Measurements from ENCODE around the gene OR51B6. TPM values are rescaled to one million over a fixed set of nuclear protein-coding genes. Genes with fewer than 3 reads are reported as not detected.
A peak's percentile ranks its signal among the peaks of the same experiment; 100 is the strongest.

Gene OR51B6
- total and polyA plus RNA-seq, 9 of the 15 experiments (the other 6 are each of a cell fraction or from before 2014, with no cell fraction given) = 0.06 to 0.97 TPM; not detected in 7

DNA sequence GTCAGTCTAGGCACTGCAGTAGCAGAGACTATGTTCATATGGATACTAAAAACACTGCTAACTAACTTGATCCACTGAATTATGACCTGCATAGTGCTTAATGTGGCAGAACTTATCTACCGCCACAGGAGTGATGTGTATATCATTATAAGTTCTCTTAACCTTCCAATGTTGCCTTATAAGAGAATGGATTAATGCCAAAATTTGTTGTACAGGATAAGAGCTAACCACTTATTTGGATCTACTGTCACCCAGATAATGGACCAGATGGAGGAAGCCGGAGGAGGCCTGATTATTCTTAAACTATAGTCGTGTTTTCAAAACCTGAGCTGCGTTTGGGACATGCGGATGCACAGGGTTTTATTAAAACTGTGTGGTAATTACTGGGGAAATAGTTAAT lies 47.7 kb upstream of the OR51B6 start (continued):
- TF ChIP-seq, protein P1, sequence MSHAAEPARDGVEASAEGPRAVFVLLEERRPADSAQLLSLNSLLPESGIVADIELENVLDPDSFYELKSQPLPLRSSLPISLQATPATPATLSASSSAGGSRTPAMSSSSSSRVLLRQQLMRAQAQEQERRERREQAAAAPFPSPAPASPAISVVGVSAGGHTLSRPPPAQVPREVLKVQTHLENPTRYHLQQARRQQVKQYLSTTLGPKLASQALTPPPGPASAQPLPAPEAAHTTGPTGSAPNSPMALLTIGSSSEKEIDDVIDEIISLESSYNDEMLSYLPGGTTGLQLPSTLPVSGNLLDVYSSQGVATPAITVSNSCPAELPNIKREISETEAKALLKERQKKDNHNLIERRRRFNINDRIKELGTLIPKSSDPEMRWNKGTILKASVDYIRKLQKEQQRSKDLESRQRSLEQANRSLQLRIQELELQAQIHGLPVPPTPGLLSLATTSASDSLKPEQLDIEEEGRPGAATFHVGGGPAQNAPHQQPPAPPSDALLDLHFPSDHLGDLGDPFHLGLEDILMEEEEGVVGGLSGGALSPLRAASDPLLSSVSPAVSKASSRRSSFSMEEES (CRISPR knock-in tag; IDR thresholded peaks at IDR 0.05) = no peak
- 0 out of 2 replicates have a peak, but pooled peaks have one; percentile 24 for TF ChIP-seq LCOR (CRISPR knock-in tag; IDR thresholded peaks at IDR 0.05)

DNA sequence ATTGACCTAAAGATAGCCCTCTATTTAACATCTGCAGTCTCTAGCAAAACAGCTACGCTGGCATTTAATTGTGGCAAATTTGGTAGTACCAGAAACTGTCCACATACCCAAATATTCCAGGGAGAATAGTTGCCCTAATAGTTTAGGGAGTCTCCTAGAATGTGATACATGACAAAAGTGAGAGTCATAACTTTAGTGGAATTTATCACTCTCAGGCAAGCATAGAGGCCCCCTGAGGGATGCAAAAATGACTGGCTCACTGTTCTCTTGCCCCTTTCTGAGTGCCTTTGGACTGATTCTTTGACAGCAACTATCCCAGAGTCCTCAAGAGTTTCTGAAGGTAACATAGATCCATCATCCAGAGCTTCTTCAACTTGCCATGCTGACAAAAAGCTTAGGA lies 47.3 kb upstream of the OR51B6 start:
- H3K36me3 ChIP-seq (ENCODE audit: control insufficient read depth, insufficient read depth, low read length) = peaks cover 81% of the 10 kb centered on the region
- BruUV-seq (replicated peaks) = no TSS peak
- DNase-seq (ENCODE audit: extremely low read depth in 1 of 4, low spot score in 3 of 4) (no peak), ATAC-seq (no peak), FAIRE-seq (no peak)
- no peaks in the 10 kb centered on the region for H3K9me1 ChIP-seq (ENCODE audit: control insufficient read depth, insufficient read depth, low read length)
- WGBS (ENCODE audit: insufficient coverage, low coverage, missing lambda C conversion rate) = 92% methylated on average over 1 of the region's 1 CpG
- peaks cover 0 to 3% of the 10 kb centered on the region in 2 experiments; a peak in 2 of 5 replicates for H3K4me1 ChIP-seq (replicated peaks in 1 of 2; ENCODE audit: control insufficient read depth in 2 of 2, insufficient read depth in 2 of 2, low read length in 2 of 2)
- H3K9ac ChIP-seq (ENCODE audit: insufficient read depth in 1 of 2, low read depth in 2 of 2, low read length in 2 of 2) = no peak overlapping the region
- no peak overlapping the region for H3K27ac ChIP-seq (ENCODE audit: extremely low read depth, low read depth, low read length)
- H2AFZ ChIP-seq (ENCODE audit: low read depth, low read length) = no peak overlapping the region
- peaks cover 41% of the 10 kb centered on the region for H3K79me2 ChIP-seq (ENCODE audit: control insufficient read depth, insufficient read depth, low read length)
- H3K9me3 ChIP-seq (replicated peaks; ENCODE audit: control insufficient read depth, insufficient read depth, low read depth, low read length) = no peaks in the 10 kb centered on the region
- POLR2A ChIA-PET = interaction anchor here (0.7 to 1.4 kb wide), 3 partner anchors 29 to 309 kb away, joined by 3 read pairs; no protein-coding TSS in a partner anchor
- no peak overlapping the region for H3K4me2 ChIP-seq (ENCODE audit: insufficient read depth, low read length)
- CTCF ChIA-PET (ENCODE audit: low intra/inter-chr PET ratio) = no interaction called here
- no peaks in the 10 kb centered on the region for H4K20me1 ChIP-seq (replicated peaks; ENCODE audit: control insufficient read depth, insufficient read depth, low read length)
- in situ Hi-C loops (cut with MboI) (loop anchor here (5.0 kb wide), 2 partner anchors 102 to 143 kb away; partner anchors contain the start of genes OR51I2 and OR51V1), intact Hi-C loops (cut with micrococcal nuclease) (no loop called here)
- H3K27me3 ChIP-seq (ENCODE audit: control insufficient read depth in 2 of 2, insufficient read depth in 2 of 2, low read length in 2 of 2) = no peaks in the 10 kb centered on the region
- no peak for TF ChIP-seq MCM5 (IDR thresholded peaks at IDR 0.05; ENCODE audit: low read depth)
- TF ChIP-seq FOXK2 (conservative IDR thresholded peaks at IDR 0.05 in 1 of 2, IDR thresholded peaks at IDR 0.05 in 1 of 2; ENCODE audit: low read depth in 2 of 2) = no peak
- no peak for TF ChIP-seq PML (IDR thresholded peaks at IDR 0.05; ENCODE audit: low read length)
- TF ChIP-seq ZC3H4 (CRISPR knock-in tag; IDR thresholded peaks at IDR 0.05; ENCODE audit: borderline replicate concordance) = no peak
- TF ChIP-seq ZNF717 (CRISPR knock-in tag; IDR thresholded peaks at IDR 0.05) = no peak
- TF ChIP-seq SRSF3 (IDR thresholded peaks at IDR 0.05; ENCODE audit: insufficient read depth, low read length) = no peak
- no peak for TF ChIP-seq ZNF174 (CRISPR knock-in tag; IDR thresholded peaks at IDR 0.05)
- TF ChIP-seq, protein P2, sequence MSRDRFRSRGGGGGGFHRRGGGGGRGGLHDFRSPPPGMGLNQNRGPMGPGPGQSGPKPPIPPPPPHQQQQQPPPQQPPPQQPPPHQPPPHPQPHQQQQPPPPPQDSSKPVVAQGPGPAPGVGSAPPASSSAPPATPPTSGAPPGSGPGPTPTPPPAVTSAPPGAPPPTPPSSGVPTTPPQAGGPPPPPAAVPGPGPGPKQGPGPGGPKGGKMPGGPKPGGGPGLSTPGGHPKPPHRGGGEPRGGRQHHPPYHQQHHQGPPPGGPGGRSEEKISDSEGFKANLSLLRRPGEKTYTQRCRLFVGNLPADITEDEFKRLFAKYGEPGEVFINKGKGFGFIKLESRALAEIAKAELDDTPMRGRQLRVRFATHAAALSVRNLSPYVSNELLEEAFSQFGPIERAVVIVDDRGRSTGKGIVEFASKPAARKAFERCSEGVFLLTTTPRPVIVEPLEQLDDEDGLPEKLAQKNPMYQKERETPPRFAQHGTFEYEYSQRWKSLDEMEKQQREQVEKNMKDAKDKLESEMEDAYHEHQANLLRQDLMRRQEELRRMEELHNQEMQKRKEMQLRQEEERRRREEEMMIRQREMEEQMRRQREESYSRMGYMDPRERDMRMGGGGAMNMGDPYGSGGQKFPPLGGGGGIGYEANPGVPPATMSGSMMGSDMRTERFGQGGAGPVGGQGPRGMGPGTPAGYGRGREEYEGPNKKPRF (IDR thresholded peaks at IDR 0.05; ENCODE audit: low read depth, low read length) = no peak
- no peak for TF ChIP-seq SRF (CRISPR knock-in tag; IDR thresholded peaks at IDR 0.05)
- TF ChIP-seq, protein P3, sequence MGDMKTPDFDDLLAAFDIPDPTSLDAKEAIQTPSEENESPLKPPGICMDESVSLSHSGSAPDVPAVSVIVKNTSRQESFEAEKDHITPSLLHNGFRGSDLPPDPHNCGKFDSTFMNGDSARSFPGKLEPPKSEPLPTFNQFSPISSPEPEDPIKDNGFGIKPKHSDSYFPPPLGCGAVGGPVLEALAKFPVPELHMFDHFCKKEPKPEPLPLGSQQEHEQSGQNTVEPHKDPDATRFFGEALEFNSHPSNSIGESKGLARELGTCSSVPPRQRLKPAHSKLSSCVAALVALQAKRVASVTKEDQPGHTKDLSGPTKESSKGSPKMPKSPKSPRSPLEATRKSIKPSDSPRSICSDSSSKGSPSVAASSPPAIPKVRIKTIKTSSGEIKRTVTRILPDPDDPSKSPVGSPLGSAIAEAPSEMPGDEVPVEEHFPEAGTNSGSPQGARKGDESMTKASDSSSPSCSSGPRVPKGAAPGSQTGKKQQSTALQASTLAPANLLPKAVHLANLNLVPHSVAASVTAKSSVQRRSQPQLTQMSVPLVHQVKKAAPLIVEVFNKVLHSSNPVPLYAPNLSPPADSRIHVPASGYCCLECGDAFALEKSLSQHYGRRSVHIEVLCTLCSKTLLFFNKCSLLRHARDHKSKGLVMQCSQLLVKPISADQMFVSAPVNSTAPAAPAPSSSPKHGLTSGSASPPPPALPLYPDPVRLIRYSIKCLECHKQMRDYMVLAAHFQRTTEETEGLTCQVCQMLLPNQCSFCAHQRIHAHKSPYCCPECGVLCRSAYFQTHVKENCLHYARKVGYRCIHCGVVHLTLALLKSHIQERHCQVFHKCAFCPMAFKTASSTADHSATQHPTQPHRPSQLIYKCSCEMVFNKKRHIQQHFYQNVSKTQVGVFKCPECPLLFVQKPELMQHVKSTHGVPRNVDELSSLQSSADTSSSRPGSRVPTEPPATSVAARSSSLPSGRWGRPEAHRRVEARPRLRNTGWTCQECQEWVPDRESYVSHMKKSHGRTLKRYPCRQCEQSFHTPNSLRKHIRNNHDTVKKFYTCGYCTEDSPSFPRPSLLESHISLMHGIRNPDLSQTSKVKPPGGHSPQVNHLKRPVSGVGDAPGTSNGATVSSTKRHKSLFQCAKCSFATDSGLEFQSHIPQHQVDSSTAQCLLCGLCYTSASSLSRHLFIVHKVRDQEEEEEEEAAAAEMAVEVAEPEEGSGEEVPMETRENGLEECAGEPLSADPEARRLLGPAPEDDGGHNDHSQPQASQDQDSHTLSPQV (IDR thresholded peaks at IDR 0.05) = no peak
- H3K4me3 ChIP-seq = no peak overlapping the region

Data from K562 (cell line).